A549 (cell line): ENCODE data around the gene DDO.

Experiments
- FOSL2 ChIP-seq, 2 experiments: fragments of 450-650 bp in 1 of 2; fragments of >200 bp in 1 of 2; sonication (Bioruptor Twin) in 1 of 2; formaldehyde crosslinking; IDR thresholded peaks; 2 replicates each; pipeline versions ENCODE4 v1.5.0 to v1.6.1; 2016 to 2020; ENCODE audit warnings: mild to moderate bottlenecking in 1 of 2, moderate library complexity in 1 of 2
- TF ChIP-seq, protein P1 (sequence below): fragments of >200 bp; sonication (Bioruptor Twin); formaldehyde crosslinking; IDR thresholded peaks from 3 replicates; pipeline ENCODE4 v1.5.1; 2016

DNA sequence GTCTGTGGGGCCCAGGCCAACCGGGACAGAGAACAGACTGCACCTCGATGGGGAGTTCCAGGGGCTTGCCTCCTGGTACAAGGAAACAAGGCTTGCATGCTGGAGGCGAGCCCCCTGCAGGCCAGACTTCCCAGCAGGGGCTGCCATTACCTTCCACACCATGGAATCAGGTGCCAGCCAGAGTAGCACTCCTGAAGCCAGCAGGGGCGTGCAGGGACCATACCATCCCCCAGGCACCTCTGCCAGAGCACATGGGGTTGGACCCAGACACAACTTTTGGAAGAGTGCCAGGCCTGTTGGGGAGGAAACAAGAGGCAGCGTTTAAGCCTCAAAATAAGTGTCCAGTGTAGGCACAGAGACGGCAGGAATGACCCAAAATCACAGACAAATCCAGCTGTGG lies 6.5 kb downstream of the DDO start:
- TF ChIP-seq, protein P1, sequence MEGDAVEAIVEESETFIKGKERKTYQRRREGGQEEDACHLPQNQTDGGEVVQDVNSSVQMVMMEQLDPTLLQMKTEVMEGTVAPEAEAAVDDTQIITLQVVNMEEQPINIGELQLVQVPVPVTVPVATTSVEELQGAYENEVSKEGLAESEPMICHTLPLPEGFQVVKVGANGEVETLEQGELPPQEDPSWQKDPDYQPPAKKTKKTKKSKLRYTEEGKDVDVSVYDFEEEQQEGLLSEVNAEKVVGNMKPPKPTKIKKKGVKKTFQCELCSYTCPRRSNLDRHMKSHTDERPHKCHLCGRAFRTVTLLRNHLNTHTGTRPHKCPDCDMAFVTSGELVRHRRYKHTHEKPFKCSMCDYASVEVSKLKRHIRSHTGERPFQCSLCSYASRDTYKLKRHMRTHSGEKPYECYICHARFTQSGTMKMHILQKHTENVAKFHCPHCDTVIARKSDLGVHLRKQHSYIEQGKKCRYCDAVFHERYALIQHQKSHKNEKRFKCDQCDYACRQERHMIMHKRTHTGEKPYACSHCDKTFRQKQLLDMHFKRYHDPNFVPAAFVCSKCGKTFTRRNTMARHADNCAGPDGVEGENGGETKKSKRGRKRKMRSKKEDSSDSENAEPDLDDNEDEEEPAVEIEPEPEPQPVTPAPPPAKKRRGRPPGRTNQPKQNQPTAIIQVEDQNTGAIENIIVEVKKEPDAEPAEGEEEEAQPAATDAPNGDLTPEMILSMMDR: no peak
- no peak for TF ChIP-seq FOSL2 (IDR thresholded peaks at IDR 0.05)
- TF ChIP-seq FOSL2 (CRISPR knock-in tag; IDR thresholded peaks at IDR 0.05): no peak
